Aorta (tissue), 5 donors: ENCODE results near the gene NME1. TPM values are rescaled to one million over a fixed set of nuclear protein-coding genes. Genes with fewer than 3 reads are reported as not detected.
"Not testable (repeated sequence)": the region's sequence is repeated elsewhere in the genome, so short reads cannot be mapped to it uniquely, and the experiment has no call there.

ENCODE experiments used
- ATAC-seq: fragments of 200-7000 bp; cut with Tn5 transposase; one replicate; pipeline ENCODE4 v1.9.1; 2022; ENCODE audit warnings: moderate library complexity; ENCODE audit not compliant: low FRiP score
- DNase-seq, 2 donors: peaks; one replicate each; pipeline ENCODE4 v3.0.0-alpha.2; 2020
- H3K27ac ChIP-seq, 2 donors: one replicate each; pipeline ENCODE4 v1.5.1; 2013; ENCODE audit warnings: low read length in 2 of 2, mild to moderate bottlenecking in 2 of 2, moderate library complexity in 2 of 2, control low read depth in 1 of 2, inconsistent platforms in 1 of 2, low read depth in 1 of 2
- H3K27me3 ChIP-seq, 2 donors: one replicate each; pipeline ENCODE4 v1.6.1; 2013; ENCODE audit warnings: control low read depth in 1 of 2, low read length in 1 of 2, mild to moderate bottlenecking in 1 of 2, moderate library complexity in 1 of 2; ENCODE audit not compliant: insufficient read depth in 2 of 2, control insufficient read depth in 1 of 2
- H3K36me3 ChIP-seq, 2 donors: one replicate each; pipeline ENCODE4 v1.6.1; 2013; ENCODE audit warnings: control low read depth in 1 of 2, low read length in 1 of 2, mild to moderate bottlenecking in 1 of 2; ENCODE audit not compliant: insufficient read depth in 2 of 2, control insufficient read depth in 1 of 2
- H3K4me1 ChIP-seq, 2 donors: one replicate each; pipeline ENCODE4 v1.6.1; 2013; ENCODE audit warnings: low read length in 2 of 2, control low read depth in 1 of 2, mild to moderate bottlenecking in 1 of 2, moderate library complexity in 1 of 2; ENCODE audit not compliant: insufficient read depth in 2 of 2, control insufficient read depth in 1 of 2
- H3K4me3 ChIP-seq, 2 donors: one replicate each; pipeline ENCODE4 v1.5.1; 2013; ENCODE audit warnings: low read length in 2 of 2, control low read depth in 1 of 2, mild to moderate bottlenecking in 1 of 2
- H3K9me3 ChIP-seq: one replicate; pipeline ENCODE4 v1.6.1; 2013; ENCODE audit warnings: mild to moderate bottlenecking, low read length; ENCODE audit not compliant: control insufficient read depth
- WGBS, 2 donors: extraction: QIAGEN DNeasy Blood & Tissue Kit; methylation state at CpG; one replicate each; pipeline ENCODE4 v1.1.7; 2013; 5-methylcytosine and 5-hydroxymethylcytosine counted together
- intact Hi-C, 2 donors: fragments of 100-400 bp; cut with DNase I; formaldehyde crosslinking; loops; one replicate each; pipeline versions ENCODE4 v1.14.2 to v1.15.0; 2022
- polyA plus RNA-seq, 2 donors: library from polyadenylated mRNA; stranded (reverse); fragments of 200-250 nt; gene quantifications; one replicate each; pipeline ENCODE4 v1.2.3, GENCODE V29; 2013
- total RNA-seq, 2 donors: library from RNA; stranded (reverse); fragmentation: NEBNext Ultra II Directional; extraction: Animal tissue kit (Norgen Biotek cat#: 25700); gene quantifications; one replicate each; pipeline ENCODE4 v1.2.1, GENCODE V29; 2021
- donor health status: healthy with polysubstance abuse.
- donor health status: Bipolar disorder and iron deficiency.
- donor health status: DM: no; HTN: no; CAD: no.
- donor health status: DM: no; HTN: no; CAD: no.
- donor health status: DM: yes; HTN: yes; CAD: no.

Gene NME1
- total and polyA plus RNA-seq, 4 donors, result 24.5 to 42.3 (median 32.7) TPM

DNA sequence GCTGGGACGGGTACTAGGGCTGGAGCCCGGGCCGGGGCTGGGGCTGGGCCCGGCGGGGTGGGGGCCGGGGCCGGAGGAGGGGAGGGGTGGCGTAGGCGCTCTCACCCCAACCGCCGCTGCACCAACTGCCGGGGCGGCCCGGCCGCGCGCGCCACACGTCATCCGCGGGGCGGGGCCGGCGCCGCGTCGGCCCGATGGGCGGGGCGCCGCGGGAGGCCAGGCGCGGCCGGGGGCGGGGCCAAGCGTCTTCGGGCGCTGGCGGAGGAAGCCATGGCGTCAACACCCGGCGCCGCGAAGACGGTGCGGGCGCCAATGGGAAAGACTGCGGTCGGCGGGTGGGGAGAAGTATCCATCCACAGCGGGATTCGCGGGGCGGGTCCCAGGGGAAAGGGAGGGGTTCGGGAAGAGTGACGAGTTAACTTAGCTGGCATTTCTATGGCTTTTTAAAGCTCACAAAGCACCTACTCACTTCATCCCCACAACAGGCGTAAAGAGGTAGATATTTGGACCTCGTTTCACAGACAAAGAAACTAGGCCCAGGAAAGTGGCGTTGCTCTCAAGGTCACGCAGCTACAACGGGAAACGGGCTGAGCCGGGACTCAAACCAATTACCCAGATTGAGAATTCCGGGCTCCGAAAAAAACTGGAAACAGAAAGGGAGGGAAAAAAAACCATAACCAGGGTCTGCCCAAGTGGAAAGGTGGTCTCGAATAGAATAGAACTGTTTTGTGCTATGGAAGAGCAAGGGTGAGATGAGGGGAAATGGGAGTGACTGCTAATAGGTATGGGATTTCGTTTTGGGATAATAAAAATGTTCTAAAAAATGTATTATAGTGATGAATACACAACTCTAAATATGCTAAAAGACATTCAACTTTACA lies 32.4 kb upstream of the NME1 start, which contains the start of gene SPAG9:
Gene SPAG9, minus strand, starts transcription at position 130 of the 881 bp plus-strand sequence. CDS start 212 bp downstream, outside the sequence.
- H3K27me3 ChIP-seq, result no peaks in the 10 kb centered on the region
- intact Hi-C loops, result loop anchor here (1.0 to 5.0 kb wide), 3 partner anchors 32 to 46 kb away; partner anchors contain the start of genes NME1 (in 2 of the 2) and NME2 (in 1 of the 2)
- ATAC-seq, result peak; percentile 94
- no peaks in the 10 kb centered on the region for H3K9me3 ChIP-seq
- H3K4me1 ChIP-seq, result peaks cover 0 to 5% of the 10 kb centered on the region in 2 donors
- peak within 1 kb of the TSS; percentile 50 to 97 for H3K4me3 ChIP-seq
- H3K36me3 ChIP-seq, result no peaks in the 10 kb centered on the region
- DNase-seq, result peak; percentile 98 to 99
- peak within 1 kb of the TSS; percentile 94 to 100 for H3K27ac ChIP-seq
- 1% methylated on average over 57 to 68 of the region's 68 CpGs for WGBS, 2 donors

DNA sequence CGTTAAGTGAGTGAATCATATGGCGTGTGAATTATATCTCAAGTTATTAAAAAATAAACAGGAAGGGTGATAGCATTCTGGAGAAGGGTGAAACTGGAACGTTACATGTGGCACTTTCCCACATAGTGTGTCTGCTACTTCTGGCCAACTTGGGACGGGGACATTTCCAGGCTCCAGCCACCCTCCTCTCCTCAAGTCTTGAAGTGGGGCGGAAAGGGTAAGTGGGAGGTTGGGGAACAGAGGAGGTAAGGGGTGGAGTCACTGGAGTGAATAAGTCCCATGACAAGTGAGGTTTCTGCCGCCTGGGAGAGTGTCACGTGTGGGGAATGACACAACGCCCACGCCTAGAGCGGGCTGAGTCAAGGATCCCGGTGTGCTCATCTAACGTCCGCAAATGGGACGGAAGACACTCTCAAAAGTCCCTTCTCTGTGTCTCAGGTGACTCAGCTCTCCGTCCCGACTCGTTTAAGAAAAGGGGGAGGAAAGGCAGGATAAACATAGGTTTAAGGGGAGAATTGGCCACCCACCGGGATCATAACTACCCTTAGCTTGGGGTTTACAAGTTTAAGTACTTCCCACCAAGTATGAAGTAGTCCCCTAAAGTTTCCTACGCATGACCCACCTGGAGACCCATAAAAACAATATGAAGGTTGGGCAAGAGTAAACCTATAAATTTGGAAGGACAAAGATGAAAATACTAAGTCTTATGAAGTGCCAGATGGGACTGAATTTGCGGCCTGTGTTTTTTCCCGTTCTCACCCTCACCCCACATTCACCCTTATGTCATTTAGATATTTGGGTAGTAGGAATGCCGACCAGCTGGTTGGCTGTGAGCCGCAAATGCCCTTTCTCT lies 31.5 kb upstream of the NME1 start:
- DNase-seq, result peak; percentile 94
- Histone ChIP-seq H3K4me1 (peaks cover 0 to 5% of the 10 kb centered on the region in 2 donors), H3K27me3 (no peaks in the 10 kb centered on the region), H3K4me3 (peak overlapping the region; percentile 43 to 89), H3K36me3 (no peaks in the 10 kb centered on the region), H3K27ac (peak overlapping the region; percentile 93 to 100), H3K9me3 (no peaks in the 10 kb centered on the region)
- peak; percentile 89 for ATAC-seq
- intact Hi-C loops, result loop anchor here (1.0 to 5.0 kb wide), 3 partner anchors 31 to 45 kb away; partner anchors contain the start of genes NME1 (in 2 of the 2) and NME2 (in 1 of the 2)
- WGBS, 2 donors, result 14% methylated on average over 23 of the region's 23 CpGs

DNA sequence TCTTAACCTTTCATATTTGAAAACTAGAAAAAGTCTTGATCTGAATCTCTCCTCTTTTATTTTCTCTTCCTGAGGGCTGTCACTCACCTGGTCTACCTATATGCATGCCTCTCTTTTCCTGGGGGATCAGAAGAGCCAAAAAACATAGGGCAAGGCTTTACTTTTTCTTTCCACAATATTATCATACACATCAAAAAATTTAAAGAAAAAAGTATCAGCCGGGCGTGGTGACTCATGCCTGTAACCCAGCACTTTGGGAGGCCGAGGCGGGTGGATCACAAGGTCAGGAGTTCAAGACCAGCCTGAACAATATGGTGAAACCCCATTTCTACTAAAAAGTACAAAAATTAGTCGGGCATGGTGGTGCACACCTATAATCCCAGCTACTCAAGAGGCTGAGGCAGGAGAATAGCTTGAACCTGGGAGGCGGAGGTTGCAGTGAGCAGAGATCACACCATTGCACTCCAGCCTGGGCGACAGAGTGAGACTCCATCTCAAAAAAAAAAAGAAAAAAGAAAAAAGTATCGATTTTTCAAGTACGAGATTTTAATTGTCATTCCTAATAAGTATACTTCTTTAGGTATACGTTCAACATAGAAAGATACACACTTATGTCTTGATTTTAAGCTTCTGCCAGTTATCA lies 30.8 kb upstream of the NME1 start:
- H3K9me3 ChIP-seq, H3K4me1 ChIP-seq, ATAC-seq, H3K27me3 ChIP-seq, H3K4me3 ChIP-seq, H3K36me3 ChIP-seq, DNase-seq: not testable (repeated sequence)
- WGBS, 2 donors, result 89 to 95% methylated on average over 10 of the region's 10 CpGs
- intact Hi-C loops, result loop anchor here in 1 of 2 donors (5.0 kb wide), 1 partner anchor 45 kb away; the partner anchor contains the start of gene NME2
- H3K27ac ChIP-seq, result peak overlapping the region in 1 of 2 donors; percentile 46

DNA sequence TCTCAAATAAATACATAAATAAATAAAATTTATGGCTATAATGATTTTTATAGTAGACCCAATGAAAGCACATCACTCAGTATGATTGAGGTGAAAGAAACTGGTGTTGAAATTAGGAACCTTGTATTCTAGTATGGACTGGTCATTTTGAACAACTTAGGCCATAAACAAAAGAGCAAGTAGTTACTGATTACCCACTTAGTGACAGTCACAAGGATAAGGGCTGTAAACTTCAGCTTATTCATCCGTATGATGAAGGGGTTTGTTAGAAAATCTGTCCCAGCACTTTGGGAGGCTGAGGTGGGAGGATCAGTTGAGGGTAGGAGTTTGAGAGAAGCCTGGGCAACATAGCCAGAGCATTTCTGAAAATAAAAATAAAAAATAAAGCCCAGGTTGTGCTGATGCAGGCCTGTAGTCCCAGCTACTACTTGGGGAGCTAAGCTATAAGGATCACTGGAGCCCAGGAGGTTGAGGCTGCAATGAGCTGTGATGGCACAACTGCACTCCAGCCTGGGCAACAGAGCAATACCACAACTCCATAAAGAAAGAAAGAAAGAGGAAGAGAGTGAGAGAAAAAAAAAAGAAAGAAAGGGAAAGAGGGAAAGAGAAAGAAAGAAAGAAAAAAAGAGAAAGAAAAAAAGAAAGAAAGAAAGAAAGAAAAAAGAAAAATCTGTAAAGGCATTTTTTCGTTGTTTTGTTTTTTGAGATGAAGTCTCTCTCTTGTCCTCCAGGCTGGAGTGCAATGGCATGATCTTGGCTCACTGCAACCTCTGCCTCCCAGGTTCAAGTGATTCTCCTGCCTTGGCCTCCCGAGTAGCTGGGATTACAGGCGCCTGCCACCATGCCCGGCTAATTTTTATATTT lies 28.5 kb upstream of the NME1 start:
- Histone ChIP-seq H3K9me3 (no peaks in the 10 kb centered on the region), H3K27me3 (no peaks in the 10 kb centered on the region), H3K4me3 (no peak overlapping the region), H3K27ac (no peak overlapping the region), H3K4me1 (no peaks in the 10 kb centered on the region), H3K36me3 (no peaks in the 10 kb centered on the region)
- 86 to 92% methylated on average over 5 of the region's 5 CpGs for WGBS, 2 donors
- intact Hi-C loops, result loop anchor here in 1 of 2 donors (5.0 kb wide), 1 partner anchor 42 kb away; the partner anchor contains the start of gene NME2
- no peak for DNase-seq
- ATAC-seq, result no peak

DNA sequence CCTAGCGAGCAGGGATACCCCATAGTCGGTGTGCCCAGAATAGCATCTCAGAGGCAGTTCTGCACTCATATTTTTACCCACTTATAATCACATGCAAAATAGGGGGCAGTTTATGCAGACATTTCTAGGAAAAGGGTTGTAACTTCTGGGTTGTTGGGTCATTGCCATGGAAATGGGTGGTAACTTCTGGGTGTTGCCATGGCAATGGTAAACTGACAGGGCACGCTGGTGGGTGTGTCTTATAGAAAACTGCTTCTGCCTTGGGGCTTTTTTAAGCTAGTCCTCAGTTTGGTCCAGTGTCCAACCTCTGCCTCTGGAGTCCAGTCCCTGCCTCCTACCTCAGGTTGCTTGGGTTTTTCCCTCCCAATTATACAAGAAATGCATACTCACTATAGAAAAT lies 25.3 kb upstream of the NME1 start:
- WGBS, 2 donors, result 64 to 69% methylated on average over 3 of the region's 3 CpGs
- Histone ChIP-seq H3K9me3 (no peaks in the 10 kb centered on the region), H3K36me3 (no peaks in the 10 kb centered on the region), H3K4me1 (peaks cover 0 to 4% of the 10 kb centered on the region in 2 donors), H3K27me3 (no peaks in the 10 kb centered on the region), H3K27ac (no peak overlapping the region), H3K4me3 (no peak overlapping the region)
- no peak for DNase-seq
- no peak for ATAC-seq
- intact Hi-C loops, result no loop called here

DNA sequence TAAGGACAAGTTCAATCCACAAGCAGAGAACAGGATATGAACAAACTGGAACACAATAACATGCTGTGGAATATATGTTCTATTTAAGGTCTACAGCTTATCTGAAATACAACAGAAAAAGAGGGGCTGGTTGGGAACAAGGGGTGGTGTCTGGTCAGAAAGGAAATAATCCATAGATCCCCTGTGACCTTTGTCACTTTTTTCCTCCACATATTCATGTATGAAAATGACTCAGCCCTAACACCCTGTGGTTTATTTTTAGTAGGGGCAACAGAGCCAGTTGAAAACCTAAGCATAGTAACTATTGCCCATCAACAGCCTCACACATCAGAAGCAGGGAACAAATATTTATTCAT lies 20.4 kb upstream of the NME1 start:
- no peak for ATAC-seq
- peak overlapping the region in 1 of 2 donors; percentile 95 for H3K27ac ChIP-seq
- H3K4me3 ChIP-seq, result no peak overlapping the region

DNA sequence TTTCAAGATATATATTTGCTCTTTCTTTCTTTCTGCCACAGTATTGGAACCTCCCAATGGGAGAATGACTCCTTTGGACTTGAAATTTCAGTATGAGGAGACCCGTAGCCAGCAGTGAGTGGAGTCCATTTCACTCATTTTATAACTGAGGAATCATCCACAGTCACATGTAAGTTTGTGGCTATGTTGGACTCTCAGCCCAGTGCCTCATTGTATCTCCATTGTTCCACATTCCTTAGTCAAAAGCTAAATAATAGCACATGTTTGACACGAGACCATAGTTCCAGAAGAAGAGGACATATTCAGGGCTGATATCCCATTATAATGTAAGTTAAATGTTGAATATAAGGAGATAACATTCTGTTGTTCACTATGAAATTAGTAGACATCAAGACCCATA lies 20.0 kb upstream of the NME1 start:
- no peak overlapping the region for H3K4me3 ChIP-seq
- peak overlapping the region in 1 of 2 donors; percentile 95 for H3K27ac ChIP-seq
- intact Hi-C loops, result no loop called here
- no peaks in the 10 kb centered on the region for H3K36me3 ChIP-seq
- WGBS, 2 donors, result 67 to 79% methylated on average over 2 of the region's 2 CpGs
- H3K27me3 ChIP-seq, result no peaks in the 10 kb centered on the region
- no peaks in the 10 kb centered on the region for H3K9me3 ChIP-seq
- no peak for ATAC-seq
- no peak for DNase-seq
- peaks cover 0 to 8% of the 10 kb centered on the region in 2 donors for H3K4me1 ChIP-seq

More for the DNA sequence above, 20.4 kb upstream of the NME1 start:
- peaks cover 0 to 8% of the 10 kb centered on the region in 2 donors for H3K4me1 ChIP-seq
- intact Hi-C loops, result no loop called here
- H3K27me3 ChIP-seq, result no peaks in the 10 kb centered on the region
- no peak for DNase-seq
- no peaks in the 10 kb centered on the region for H3K9me3 ChIP-seq
- H3K36me3 ChIP-seq, result no peaks in the 10 kb centered on the region
